GM18507 (cell line): Measurements from ENCODE around the gene EHMT2.

ENCODE experiments used
- DNase-seq: peaks from one replicate; pipeline ENCODE4 v3.0.0; 2011; ENCODE audit warnings: low read depth; ENCODE audit not compliant: insufficient read length; ENCODE audit errors: extremely low spot score
- FAIRE-seq: peaks from 2 replicates; lab custom pipeline; 2011; peaks lifted over from hg19 to GRCh38; lab: Jason Lieb, UNC

Gene EHMT2

DNA sequence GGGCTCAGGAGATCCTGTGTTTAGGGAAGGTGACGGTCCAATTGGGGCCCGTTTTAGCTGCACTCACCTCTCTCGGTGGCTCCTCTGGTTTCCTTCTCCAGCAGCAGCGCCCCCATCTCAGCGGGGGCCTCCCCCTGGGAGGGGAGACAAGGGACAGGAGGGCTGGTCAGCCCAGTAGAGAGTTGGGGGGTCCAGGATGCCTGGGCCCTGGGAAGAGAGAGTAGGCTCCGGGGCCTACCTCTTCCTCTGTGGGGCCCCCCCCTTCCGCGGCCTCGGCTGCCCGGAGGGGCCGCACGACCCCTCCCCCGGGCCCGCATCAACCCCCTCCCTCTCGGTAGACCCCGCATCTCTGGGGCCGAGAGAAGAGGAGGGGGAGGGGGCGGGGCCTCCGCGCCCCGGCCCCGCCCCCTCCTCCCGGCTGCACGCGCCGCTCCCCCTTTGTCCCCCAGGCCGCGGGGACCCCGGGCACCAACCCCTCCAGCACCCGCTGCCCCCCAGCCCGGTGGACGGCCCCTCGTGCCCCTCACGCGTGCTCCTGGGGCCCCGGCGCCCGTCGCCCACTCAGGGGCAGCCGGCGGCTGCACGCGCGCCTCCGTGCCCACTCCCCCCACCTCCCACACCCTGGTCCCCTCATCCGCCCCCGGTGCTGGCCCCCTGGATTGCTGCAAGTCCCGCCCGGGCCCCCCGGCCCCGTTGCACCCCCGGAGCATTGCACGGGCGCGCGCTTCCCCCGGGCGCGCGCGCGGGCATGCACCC lies 464 bp downstream of the EHMT2 start:
- DNase-seq (no peak), FAIRE-seq (no peak)

DNA sequence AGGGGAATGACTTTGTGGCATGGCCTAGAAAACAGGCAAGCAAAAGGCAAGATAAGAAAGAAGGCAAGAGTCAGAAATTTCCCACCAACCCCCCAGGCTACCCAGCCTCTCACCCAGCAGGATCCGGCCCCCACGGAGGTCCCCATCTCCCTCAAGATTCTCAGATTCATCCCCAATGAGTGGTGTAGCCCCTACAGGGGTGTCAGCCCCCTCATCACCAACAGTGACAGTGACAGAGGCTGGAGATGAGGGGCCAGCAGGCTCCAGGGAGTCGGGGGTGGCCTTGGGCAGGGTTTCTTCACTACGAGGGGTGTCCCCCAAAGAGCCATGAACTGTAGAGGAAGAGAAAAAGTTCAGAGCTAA lies 1.0 kb downstream of the EHMT2 start:
- DNase-seq: no peak
- no peak for FAIRE-seq

DNA sequence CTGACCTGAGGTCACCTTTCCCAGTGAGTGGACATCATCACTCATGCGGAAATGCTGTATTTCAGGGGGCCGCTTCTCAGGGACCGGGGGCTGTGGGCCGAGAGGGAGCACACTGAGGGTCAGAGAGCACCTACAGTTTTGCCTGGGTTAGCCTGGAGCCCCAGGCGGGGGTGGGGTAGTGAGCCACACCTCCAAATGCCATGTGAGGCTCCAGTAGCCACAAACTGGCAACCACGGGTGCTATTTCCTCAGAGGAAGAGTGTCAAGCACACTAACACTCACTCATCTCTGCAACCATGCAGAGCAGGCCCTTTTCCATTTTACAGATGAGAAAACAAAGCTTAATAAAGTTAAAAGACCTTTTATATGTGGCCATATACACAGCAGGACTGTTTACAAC lies 4.7 kb downstream of the EHMT2 start:
- DNase-seq (no peak), FAIRE-seq (no peak)

DNA sequence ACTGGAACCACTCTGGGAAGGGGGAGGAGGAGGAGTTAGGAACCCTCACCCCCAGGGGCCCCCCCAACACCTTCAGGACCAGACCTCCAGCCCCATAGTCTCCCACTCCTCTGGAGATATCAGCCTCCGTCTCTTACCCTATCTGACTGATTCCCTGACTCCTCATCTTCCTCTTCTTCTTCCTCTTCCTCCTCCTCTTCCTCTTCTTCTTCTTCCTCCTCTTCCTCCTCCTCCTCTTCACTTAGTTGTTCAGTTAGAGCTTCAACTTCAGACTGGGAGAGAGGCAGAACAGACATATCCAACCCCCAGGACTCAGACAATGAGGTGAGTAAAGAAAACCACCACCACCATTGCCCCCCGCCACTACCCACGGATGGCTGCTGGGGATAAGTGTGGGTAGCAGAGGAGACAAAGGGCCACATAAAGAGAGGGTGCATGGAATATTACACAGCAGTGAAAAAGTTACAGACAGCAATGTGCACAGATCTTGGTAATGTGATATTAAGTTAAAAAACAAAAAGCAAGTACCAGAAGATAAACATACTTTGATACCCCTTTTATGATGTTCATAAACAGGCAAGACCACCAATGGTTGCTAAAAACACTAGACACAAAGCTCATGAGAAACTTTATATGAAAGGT lies 8.0 kb downstream of the EHMT2 start:
- FAIRE-seq (no peak), DNase-seq (no peak)

DNA sequence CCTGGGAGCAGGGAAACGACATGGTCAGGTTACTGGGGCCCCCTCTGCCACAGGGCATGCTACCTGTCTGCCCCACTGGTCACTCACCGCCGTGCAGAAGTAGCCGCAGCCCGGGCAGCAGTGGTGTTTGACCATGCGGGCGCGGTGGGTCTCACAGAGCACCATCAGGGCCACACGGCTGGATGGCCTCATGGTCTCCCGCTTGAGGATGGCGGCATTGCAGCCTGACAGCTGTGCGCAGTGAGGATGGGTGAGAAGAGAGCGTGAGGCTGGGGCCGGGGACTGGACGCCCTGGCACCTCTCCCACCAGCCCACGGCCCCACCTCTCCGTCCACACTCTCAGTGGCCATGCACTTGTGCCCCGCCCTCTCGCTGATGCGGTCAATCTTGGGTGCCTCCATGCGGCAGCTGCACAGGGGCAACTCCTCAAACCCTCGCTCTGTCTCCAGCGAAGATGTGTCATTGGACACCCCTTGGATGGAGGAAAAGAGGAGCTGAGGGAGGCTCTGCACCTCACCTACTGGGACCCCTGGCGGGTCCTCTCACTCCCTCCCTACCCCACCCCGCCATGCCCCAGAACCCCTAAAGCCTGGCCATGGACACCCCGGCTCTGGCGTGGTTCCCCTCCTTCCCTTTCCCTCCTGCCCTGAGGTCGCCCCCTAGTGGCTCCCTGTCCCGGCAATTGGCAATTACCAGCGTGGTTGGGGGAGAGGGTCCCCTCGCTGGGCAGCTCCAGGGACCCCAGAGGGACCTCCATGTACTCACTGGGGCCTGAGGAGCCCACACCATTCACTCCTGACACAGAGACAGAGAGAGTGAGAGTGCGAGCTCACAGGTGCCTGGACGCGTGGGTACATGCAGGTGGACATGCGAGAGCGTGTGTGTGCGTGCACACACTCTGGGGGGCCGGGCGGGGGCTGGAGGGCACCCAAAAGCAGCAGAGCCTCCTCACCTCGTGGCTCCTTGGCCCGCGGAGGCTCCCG lies 8.9 kb downstream of the EHMT2 start:
- no peak for DNase-seq
- peak; percentile 36 for FAIRE-seq

DNA sequence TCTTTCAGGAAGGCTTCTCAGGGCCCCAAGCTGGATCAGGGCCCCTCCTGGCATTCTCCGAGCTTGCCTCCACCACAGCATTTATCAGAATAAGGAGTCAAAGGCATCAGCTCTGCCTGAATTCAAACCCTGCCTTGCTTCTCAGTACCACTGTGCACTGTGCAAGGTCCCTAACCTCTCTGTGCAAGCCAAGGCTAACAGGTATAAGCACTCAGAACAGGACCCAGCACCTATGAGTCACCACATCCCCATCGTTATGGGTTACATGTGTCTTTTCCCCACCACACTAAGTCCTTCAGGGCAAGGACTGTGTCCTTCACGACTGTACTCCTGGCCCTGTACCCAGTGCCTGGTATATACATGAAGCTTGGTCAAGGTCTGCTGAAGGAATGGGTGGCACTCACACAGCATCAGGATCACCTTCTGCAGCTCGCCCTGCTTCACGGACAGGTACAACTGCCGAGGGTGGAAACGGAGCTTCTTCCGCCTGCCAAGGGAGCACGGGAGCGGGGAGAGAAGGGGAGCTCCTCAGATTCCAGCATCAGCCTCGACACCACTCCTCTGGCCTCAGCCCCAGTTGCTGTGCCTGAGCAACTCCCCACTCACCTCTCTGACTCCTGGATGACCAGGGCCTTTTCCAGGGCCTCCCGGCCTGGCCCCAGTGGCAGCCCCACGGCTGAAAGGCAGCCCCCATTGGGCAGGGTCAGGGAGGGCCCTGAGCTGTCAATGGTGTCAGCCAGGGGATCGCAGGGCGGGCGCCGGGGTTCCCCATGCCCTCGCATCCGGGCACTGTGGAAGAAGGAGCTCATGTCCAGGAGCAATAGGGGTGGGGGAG lies 10.1 kb downstream of the EHMT2 start:
- FAIRE-seq (no peak), DNase-seq (no peak)

DNA sequence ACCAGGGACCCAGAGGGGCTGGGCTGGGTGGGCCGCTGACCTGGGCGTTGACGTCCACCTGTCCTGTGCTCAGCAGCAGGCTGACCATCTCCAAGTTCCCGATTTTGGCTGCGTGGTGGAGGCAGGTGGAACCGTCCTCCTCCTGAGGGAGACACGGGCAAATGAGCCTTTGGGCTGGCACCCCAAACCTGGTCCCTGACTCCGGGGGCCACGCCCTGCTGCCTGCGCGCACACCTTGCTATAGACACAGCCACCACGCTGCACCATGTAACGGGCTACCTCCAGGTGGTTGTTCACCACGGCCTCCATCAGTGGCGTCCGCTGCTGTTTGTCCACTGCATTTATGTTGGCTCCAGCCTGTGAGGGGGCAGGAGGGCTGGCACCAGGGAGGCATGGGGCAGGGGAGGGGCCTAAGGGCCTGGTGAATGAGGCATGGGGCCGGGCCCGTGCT lies 10.9 kb downstream of the EHMT2 start:
- DNase-seq (no peak), FAIRE-seq (no peak)

DNA sequence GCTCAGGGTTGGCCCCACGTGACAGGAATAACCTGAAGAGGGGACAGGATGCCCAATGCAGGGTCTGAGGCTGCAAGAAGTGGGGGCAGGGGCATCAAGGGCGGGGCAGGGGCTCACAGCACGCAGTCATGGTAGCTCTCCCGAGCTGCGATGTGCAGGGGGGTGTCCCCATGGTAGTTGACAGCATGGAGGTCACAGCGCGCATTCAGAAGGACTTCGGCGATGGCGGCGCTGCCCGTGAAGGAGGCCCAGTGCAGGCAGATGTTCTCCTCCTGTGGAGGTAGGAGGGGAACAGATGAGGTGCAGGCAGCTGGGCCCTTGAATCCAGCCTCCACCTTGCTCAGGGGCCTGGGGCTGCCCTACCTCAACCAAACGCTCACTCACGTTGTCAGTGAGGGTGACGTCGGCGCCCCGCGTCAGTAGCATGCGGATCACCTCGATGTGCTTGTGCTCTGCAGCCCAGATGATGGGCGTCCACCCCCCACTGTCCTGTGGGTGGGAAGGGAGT lies 12.9 kb downstream of the EHMT2 start:
- FAIRE-seq (no peak), DNase-seq (no peak)

DNA sequence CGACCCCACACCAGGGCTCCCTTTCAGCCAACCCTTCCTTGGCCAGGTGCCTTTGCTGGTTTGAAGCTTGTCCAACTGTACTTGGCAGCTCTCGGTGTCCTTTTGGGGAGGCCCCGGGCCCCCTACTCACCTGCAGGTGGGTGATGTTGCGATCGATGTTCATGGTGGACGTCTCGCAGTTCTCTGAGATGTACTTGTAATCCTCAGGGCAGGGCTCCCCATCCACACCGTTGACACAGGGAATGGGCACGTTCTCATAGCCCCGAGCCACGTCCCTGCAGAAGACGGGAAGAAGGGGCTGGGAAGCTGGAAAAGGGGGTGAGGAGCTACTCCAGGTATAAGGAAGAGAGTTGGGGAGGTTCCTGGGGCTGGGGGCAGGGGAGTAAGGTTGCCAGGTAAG lies 13.8 kb downstream of the EHMT2 start:
- FAIRE-seq (no peak), DNase-seq (no peak)

DNA sequence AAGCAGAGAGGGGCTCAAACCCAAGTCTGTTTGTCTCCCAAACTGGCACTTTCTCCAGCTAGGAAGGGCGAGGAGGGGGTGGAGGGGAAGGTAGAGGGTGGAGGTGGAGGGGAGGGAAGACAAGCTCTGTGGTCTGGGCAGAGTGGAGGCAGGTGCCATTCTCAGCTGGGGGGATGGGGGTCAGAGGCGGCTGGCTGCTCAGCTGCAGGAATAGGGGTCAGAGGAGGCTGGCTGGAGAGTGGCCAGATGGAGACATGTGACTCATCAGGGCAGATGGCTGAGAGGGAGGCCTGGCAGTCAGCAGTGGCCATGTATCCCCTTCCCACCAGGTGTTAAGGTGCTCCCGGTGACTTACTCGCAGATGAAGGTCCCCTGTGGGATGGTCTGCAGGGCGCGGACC lies 15.2 kb downstream of the EHMT2 start:
- no peak for FAIRE-seq
- no peak for DNase-seq

DNA sequence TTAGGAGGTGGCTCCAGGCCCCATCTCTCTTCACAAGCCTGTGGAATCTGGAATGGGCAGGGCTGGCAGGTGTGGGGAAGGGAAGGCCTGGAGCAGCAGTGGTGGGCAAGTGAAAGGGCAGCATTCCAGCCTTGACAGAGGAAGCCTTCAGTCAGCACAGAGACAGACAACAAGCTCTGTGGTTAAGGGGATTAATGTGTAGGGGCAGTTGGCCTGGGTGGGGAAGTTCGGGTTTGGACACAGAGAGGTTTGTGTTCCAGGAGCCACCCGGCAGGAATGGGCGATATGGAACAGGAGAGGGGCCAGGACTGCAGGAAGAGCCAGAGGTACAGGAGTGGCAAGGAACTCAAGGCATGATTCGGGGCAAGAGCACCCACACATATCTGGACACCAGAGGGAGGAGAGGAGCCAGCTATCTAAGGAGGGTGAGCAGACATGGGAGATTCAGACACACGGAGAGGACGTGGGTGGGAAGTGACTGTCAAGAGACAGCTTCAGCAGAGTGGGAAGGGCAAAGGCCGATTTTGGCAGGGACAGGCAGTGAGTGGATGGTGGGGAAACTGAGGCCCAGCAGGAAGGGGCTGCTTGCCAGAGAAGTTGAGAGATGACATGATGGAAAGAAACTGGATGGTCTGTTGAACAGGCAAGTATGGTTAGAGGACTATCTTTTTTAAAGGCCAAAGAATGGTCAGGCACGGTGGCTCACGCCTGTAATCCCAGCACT lies 16.2 kb downstream of the EHMT2 start:
- DNase-seq (no peak), FAIRE-seq (no peak)

DNA sequence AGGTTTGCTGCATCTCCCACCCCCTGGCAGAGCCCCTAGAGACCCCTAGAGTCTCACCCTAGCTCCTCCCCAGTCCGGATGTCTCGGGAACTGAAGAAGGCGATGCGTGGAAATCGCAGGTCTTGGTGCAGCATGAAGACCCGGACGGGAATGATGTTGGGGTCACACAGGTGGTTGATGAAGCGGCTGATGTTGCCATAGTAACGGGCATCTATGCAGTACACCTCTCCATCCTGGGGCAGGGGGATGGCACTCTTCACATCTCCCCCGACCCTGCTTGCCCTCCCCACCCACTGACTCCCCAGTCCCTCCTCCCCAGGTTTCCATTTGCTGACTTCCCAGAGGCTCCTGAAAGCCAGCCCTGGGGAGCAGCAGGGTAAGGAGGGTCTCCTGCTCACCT lies 16.9 kb downstream of the EHMT2 start:
- no peak for FAIRE-seq
- DNase-seq: no peak

DNA sequence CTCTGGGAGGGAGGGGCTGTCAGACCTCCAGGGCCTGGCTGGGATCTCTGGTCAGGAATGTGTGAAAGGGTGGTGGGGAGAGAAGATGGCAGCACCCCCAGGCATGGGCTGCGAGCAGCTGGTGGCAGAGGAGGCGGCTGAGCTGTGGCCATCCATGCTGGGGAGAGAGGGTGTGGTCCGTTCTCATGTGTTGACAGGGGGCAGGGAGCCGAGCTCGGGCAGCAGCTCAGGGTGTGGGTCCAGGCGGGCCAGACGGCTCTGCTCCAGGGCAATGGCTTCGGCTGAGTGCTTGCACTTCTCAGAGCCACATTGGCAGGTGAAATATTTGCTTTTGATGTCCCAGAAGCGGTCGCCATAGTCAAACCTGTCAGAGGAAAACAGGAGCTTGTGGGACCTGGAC lies 17.6 kb downstream of the EHMT2 start:
- FAIRE-seq: no peak
- no peak for DNase-seq

DNA sequence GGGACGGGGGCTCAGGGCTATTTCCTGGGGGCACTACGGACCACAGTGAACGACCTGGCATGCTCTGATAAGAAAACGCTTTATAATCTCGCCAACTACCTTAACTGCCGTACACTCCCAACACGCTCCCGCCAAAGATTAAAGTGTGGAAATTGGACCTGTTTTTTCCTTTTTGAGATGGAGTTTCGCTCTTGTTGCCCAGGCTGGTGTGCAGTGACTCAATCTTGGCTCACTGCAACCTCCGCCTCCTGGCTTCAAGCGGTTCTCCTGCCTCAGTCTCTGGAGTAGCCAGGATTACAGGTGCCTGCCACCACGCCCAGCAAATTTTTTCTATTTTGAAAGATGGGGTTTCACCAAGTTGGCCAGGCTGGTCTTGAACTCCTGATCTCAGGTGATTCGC lies 18.4 kb downstream of the EHMT2 start:
- FAIRE-seq (no peak), DNase-seq (no peak)

DNA sequence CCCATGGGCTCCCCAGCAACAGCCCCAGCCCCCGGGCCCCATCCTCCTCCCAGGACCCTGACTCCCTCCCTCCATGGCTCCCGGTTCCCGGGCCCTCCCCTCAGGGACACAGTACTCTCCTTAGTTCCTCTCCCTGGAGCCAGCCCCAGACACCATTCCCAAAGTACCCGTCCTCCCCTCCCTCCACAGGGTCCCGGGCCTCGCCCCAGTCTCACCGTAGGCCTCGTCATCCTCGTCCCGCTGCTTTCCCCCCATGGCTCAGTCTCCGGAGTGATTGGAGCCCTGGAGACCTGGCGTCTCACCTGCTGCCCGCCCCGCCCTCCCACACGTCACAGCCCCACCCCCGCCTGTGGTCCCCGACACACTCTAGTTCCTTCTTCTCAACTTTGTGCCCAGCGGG lies 18.8 kb downstream of the EHMT2 start, which contains the start of gene SLC44A4:
SLC44A4 (minus strand) TSS at position 272 of the 400 bp plus-strand sequence; CDS start at position 255, 17 bp downstream.
- no peak for FAIRE-seq
- no peak for DNase-seq

DNA sequence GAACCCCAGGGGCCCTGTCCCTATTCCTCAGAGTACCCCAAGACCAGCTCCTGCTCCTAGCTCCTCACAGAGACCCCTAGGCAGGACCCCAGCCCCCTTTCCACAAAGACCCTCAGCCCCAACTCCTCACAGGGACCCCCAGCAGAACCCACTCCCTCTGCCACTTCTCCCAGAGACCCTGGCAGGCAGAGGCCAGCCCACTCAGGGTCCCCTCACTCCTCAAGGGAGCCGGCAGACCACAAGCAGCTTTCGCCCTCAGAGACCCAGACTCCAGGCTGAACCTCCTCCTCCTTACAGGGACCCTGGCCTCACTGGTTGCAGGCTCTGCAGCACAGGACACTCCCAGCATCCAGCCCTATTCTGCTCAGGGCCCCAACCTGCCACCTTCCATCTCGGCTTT lies 19.3 kb downstream of the EHMT2 start:
- DNase-seq (no peak), FAIRE-seq (no peak)

DNA sequence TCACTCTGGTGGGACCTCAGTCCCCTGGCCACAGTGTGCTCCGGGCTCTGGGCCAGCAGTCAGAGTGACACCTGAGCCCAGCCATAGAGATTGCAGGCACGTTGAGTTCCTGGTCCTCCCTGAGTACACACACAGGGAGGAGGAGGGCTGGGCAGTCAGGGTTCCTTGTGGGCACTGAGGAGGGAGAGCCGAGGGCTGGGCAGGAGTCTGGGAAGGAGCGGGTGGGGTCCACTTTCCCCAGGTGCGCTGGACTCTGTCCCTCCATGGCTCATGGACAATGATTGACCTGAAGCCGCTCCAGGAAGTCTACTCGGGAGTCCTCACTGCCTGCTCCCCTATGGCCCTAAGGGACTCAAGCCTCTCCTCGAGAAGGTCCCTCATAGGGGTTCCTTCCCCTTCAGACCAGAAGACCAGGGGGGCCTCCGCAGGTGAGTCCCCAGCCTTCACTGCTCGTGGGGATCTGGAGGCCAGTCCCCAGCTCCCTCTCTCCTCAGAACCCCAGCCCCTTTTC lies 19.8 kb downstream of the EHMT2 start:
- DNase-seq (no peak), FAIRE-seq (no peak)

DNA sequence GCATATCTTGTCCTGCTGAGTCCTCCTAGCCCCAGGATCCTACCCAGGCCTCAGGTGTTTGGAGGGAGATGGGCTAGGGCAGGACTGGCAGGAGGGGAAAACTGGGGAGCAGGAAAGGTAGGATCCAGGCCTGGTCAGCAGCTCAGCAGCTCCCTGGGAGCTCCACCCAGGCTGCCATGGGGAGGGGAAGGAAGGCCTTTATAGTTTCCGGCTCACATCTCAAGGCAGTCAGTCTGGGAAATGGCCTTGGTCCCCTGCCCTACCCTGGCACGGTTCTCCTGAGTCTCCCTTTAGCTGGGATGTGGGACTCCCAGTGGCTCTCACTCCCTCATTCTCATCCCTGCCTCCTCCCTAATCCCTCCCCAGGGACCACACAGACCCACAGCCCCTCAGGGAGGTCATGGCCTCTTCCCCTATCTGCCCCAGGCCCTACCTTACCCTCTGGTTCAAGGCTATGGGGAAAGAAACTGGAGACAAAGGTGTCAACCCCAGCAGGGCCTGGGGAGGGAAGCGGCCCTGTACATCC lies 20.3 kb downstream of the EHMT2 start:
- FAIRE-seq (no peak), DNase-seq (no peak)
